ENCODE measurements around the gene PHF21A.

Gene PHF21A

GRCh38 chr11:46006418-46007070, 114.7 kb downstream of the PHF21A start:
- DNase-seq (ENCODE audit: low spot score in 2 of 2) (no peak), ATAC-seq (replicated peaks; ENCODE audit: extremely low read depth, poor library complexity, severe bottlenecking) (peak; percentile 67)
- Mint-ChIP-seq H3K9me3 (no peaks in the 10 kb centered on the region), H3K4me1 (peaks cover 12% of the 10 kb centered on the region), H3K4me3 (no peak overlapping the region), H3K27ac (ENCODE audit: low read depth) (no peak overlapping the region), H3K27me3 (no peaks in the 10 kb centered on the region), H3K36me3 (ENCODE audit: insufficient read depth) (peaks cover 5% of the 10 kb centered on the region)

GRCh38 chr11:46003572-46003971, 117.7 kb downstream of the PHF21A start:
- no peak for ATAC-seq (replicated peaks; ENCODE audit: extremely low read depth, poor library complexity, severe bottlenecking)
- no peak for DNase-seq (ENCODE audit: low spot score in 2 of 2)
- H3K36me3 Mint-ChIP-seq (ENCODE audit: insufficient read depth): peaks cover 6% of the 10 kb centered on the region
- H3K4me3 Mint-ChIP-seq: no peak overlapping the region
- peaks cover 13% of the 10 kb centered on the region for H3K4me1 Mint-ChIP-seq
- no peak overlapping the region for H3K27ac Mint-ChIP-seq (ENCODE audit: low read depth)
- no peaks in the 10 kb centered on the region for H3K27me3 Mint-ChIP-seq
- H3K9me3 Mint-ChIP-seq: no peaks in the 10 kb centered on the region

- H3K27ac Mint-ChIP-seq (ENCODE audit: low read depth): no peak overlapping the region
- no peaks in the 10 kb centered on the region for H3K9me3 Mint-ChIP-seq
- peaks cover 6% of the 10 kb centered on the region for H3K36me3 Mint-ChIP-seq (ENCODE audit: insufficient read depth)
- no peak overlapping the region for H3K4me3 Mint-ChIP-seq
- ATAC-seq (replicated peaks; ENCODE audit: extremely low read depth, poor library complexity, severe bottlenecking) (no peak), DNase-seq (ENCODE audit: low spot score in 2 of 2) (no peak)
- no peaks in the 10 kb centered on the region for H3K27me3 Mint-ChIP-seq
- H3K4me1 Mint-ChIP-seq: peaks cover 21% of the 10 kb centered on the region
Observed at GRCh38 chr11:46002189-46002588, 119.1 kb downstream of the PHF21A start.

GRCh38 chr11:46001448-46001914, 119.8 kb downstream of the PHF21A start:
- ATAC-seq (replicated peaks; ENCODE audit: extremely low read depth, poor library complexity, severe bottlenecking) (no peak), DNase-seq (ENCODE audit: low spot score in 2 of 2) (no peak)
- no peak overlapping the region for H3K4me3 Mint-ChIP-seq
- no peak overlapping the region for H3K27ac Mint-ChIP-seq (ENCODE audit: low read depth)
- H3K4me1 Mint-ChIP-seq: peaks cover 21% of the 10 kb centered on the region
- peaks cover 6% of the 10 kb centered on the region for H3K36me3 Mint-ChIP-seq (ENCODE audit: insufficient read depth)
- H3K27me3 Mint-ChIP-seq: no peaks in the 10 kb centered on the region
- no peaks in the 10 kb centered on the region for H3K9me3 Mint-ChIP-seq

- H3K9me3 Mint-ChIP-seq: no peaks in the 10 kb centered on the region
- peaks cover 47% of the 10 kb centered on the region for H3K4me1 Mint-ChIP-seq
- no peak for ATAC-seq (replicated peaks; ENCODE audit: extremely low read depth, poor library complexity, severe bottlenecking)
- no peak for DNase-seq (ENCODE audit: low spot score in 2 of 2)
- H3K4me3 Mint-ChIP-seq: no peak overlapping the region
- H3K36me3 Mint-ChIP-seq (ENCODE audit: insufficient read depth): peaks cover 2% of the 10 kb centered on the region
- H3K27ac Mint-ChIP-seq (ENCODE audit: low read depth): no peak overlapping the region
- no peaks in the 10 kb centered on the region for H3K27me3 Mint-ChIP-seq
Observed at GRCh38 chr11:45997599-45997998, 123.7 kb downstream of the PHF21A start.

GRCh38 chr11:45995342-45995734, 125.9 kb downstream of the PHF21A start:
- Mint-ChIP-seq H3K27me3 (no peaks in the 10 kb centered on the region), H3K9me3 (no peaks in the 10 kb centered on the region), H3K36me3 (ENCODE audit: insufficient read depth) (peaks cover 2% of the 10 kb centered on the region), H3K4me3 (no peak overlapping the region), H3K27ac (ENCODE audit: low read depth) (no peak overlapping the region), H3K4me1 (peaks cover 55% of the 10 kb centered on the region)
- ATAC-seq (replicated peaks; ENCODE audit: extremely low read depth, poor library complexity, severe bottlenecking) (no peak), DNase-seq (ENCODE audit: low spot score in 2 of 2) (no peak)

- Mint-ChIP-seq H3K36me3 (ENCODE audit: insufficient read depth) (peaks cover 2% of the 10 kb centered on the region), H3K27ac (ENCODE audit: low read depth) (no peak overlapping the region), H3K4me1 (peaks cover 51% of the 10 kb centered on the region), H3K9me3 (no peaks in the 10 kb centered on the region), H3K4me3 (no peak overlapping the region), H3K27me3 (no peaks in the 10 kb centered on the region)
- DNase-seq (ENCODE audit: low spot score in 2 of 2): no peak
- ATAC-seq (replicated peaks; ENCODE audit: extremely low read depth, poor library complexity, severe bottlenecking): no peak
Observed at GRCh38 chr11:45994371-45995341, 126.6 kb downstream of the PHF21A start.

- H3K36me3 Mint-ChIP-seq (ENCODE audit: insufficient read depth): no peaks in the 10 kb centered on the region
- peak overlapping the region; percentile 62 for H3K27ac Mint-ChIP-seq (ENCODE audit: low read depth)
- no peak overlapping the region for H3K4me3 Mint-ChIP-seq
Observed at GRCh38 chr11:45993531-45994001, 127.7 kb downstream of the PHF21A start.

GRCh38 chr11:45988921-45989320, 132.3 kb downstream of the PHF21A start:
- ATAC-seq (replicated peaks; ENCODE audit: extremely low read depth, poor library complexity, severe bottlenecking) (no peak), DNase-seq (ENCODE audit: low spot score in 2 of 2) (no peak)
- Mint-ChIP-seq H3K4me3 (no peak overlapping the region), H3K9me3 (no peaks in the 10 kb centered on the region), H3K36me3 (ENCODE audit: insufficient read depth) (peaks cover 3% of the 10 kb centered on the region), H3K4me1 (peaks cover 43% of the 10 kb centered on the region), H3K27me3 (no peaks in the 10 kb centered on the region), H3K27ac (ENCODE audit: low read depth) (no peak overlapping the region)

More at GRCh38 chr11:45993531-45994001, 127.7 kb downstream of the PHF21A start:
- H3K27me3 Mint-ChIP-seq: no peaks in the 10 kb centered on the region
- DNase-seq (ENCODE audit: low spot score in 2 of 2) (no peak), ATAC-seq (replicated peaks; ENCODE audit: extremely low read depth, poor library complexity, severe bottlenecking) (no peak)
- H3K4me1 Mint-ChIP-seq: peaks cover 50% of the 10 kb centered on the region
- H3K9me3 Mint-ChIP-seq: no peaks in the 10 kb centered on the region

- Mint-ChIP-seq H3K9me3 (no peaks in the 10 kb centered on the region), H3K27me3 (no peaks in the 10 kb centered on the region), H3K36me3 (ENCODE audit: insufficient read depth) (peaks cover 7% of the 10 kb centered on the region), H3K27ac (ENCODE audit: low read depth) (peak overlapping the region; percentile 60), H3K4me1 (peaks cover 37% of the 10 kb centered on the region), H3K4me3 (no peak overlapping the region)
- DNase-seq (ENCODE audit: low spot score in 2 of 2) (no peak), ATAC-seq (replicated peaks; ENCODE audit: extremely low read depth, poor library complexity, severe bottlenecking) (no peak)
Observed at GRCh38 chr11:45985212-45985611, 136.0 kb downstream of the PHF21A start.

GRCh38 chr11:45984192-45984591, 137.1 kb downstream of the PHF21A start:
- ATAC-seq (replicated peaks; ENCODE audit: extremely low read depth, poor library complexity, severe bottlenecking) (no peak), DNase-seq (ENCODE audit: low spot score in 2 of 2) (no peak)
- Mint-ChIP-seq H3K9me3 (no peaks in the 10 kb centered on the region), H3K4me1 (peaks cover 42% of the 10 kb centered on the region), H3K4me3 (no peak overlapping the region), H3K36me3 (ENCODE audit: insufficient read depth) (peaks cover 13% of the 10 kb centered on the region), H3K27ac (ENCODE audit: low read depth) (peak overlapping the region; percentile 60), H3K27me3 (no peaks in the 10 kb centered on the region)

- peak overlapping the region; percentile 60 for H3K27ac Mint-ChIP-seq (ENCODE audit: low read depth)
- H3K9me3 Mint-ChIP-seq: no peaks in the 10 kb centered on the region
- no peak for DNase-seq (ENCODE audit: low spot score in 2 of 2)
- peaks cover 42% of the 10 kb centered on the region for H3K4me1 Mint-ChIP-seq
- no peak overlapping the region for H3K4me3 Mint-ChIP-seq
- no peaks in the 10 kb centered on the region for H3K27me3 Mint-ChIP-seq
- ATAC-seq (replicated peaks; ENCODE audit: extremely low read depth, poor library complexity, severe bottlenecking): no peak
- H3K36me3 Mint-ChIP-seq (ENCODE audit: insufficient read depth): peaks cover 21% of the 10 kb centered on the region
Observed at GRCh38 chr11:45983471-45983845, 137.8 kb downstream of the PHF21A start.
